HepG2 (cell line): Measurements from ENCODE around the gene LBX2. TPM values are rescaled to one million over a fixed set of nuclear protein-coding genes. Genes with fewer than 3 reads are reported as not detected.

ENCODE experiments used
- HNRNPK ChIP-seq: fragments of 200-400 bp; formaldehyde crosslinking; IDR thresholded peaks from 2 replicates; pipeline ENCODE4 v1.6.1; 2018; ENCODE audit warnings: low read length, low read depth, moderate library complexity, mild to moderate bottlenecking; ENCODE audit not compliant: poor library complexity, severe bottlenecking
- HOXD1 ChIP-seq: sonication (generic); formaldehyde crosslinking; IDR thresholded peaks from 2 replicates; pipeline ENCODE4 v1.5.0; 2020; ENCODE audit warnings: missing genetic modification reagents
- MIXL1 ChIP-seq: IDR thresholded peaks from 2 replicates; pipeline ENCODE4 v1.6.1; 2016
- NR2C2 ChIP-seq: sonication (generic); formaldehyde crosslinking; IDR thresholded peaks from 2 replicates; pipeline ENCODE4 v1.4.0; 2020; ENCODE audit warnings: missing genetic modification reagents, mild to moderate bottlenecking, moderate library complexity, borderline replicate concordance
- REPIN1 ChIP-seq: sonication (generic); formaldehyde crosslinking; IDR thresholded peaks from 2 replicates; pipeline ENCODE4 v1.8.0; 2022; ENCODE audit warnings: missing genetic modification reagents, low read depth, mild to moderate bottlenecking, borderline replicate concordance
- ZNF33A ChIP-seq: sonication (generic); formaldehyde crosslinking; IDR thresholded peaks from 2 replicates; pipeline ENCODE4 v1.5.1; 2020; ENCODE audit warnings: missing genetic modification reagents, mild to moderate bottlenecking, moderate library complexity, borderline replicate concordance
- ZNF367 ChIP-seq: sonication (generic); formaldehyde crosslinking; IDR thresholded peaks from 2 replicates; pipeline ENCODE4 v1.4.0; 2020; ENCODE audit warnings: missing genetic modification reagents, borderline replicate concordance
- ZNF547 ChIP-seq: sonication (generic); formaldehyde crosslinking; IDR thresholded peaks from 2 replicates; pipeline ENCODE4 v1.5.1; 2020; ENCODE audit warnings: mild to moderate bottlenecking, missing genetic modification reagents
- ZNF589 ChIP-seq: sonication (generic); formaldehyde crosslinking; conservative IDR thresholded peaks from 2 replicates; pipeline ENCODE4 v1.8.0; 2022; ENCODE audit warnings: mild to moderate bottlenecking, moderate library complexity, missing genetic modification reagents
- ZNF703 ChIP-seq: sonication (generic); formaldehyde crosslinking; IDR thresholded peaks from 2 replicates; pipeline ENCODE4 v1.5.1; 2020; ENCODE audit warnings: missing genetic modification reagents, mild to moderate bottlenecking, moderate library complexity, borderline replicate concordance
- ZNF773 ChIP-seq: sonication (generic); formaldehyde crosslinking; IDR thresholded peaks from 2 replicates; pipeline ENCODE4 v1.4.0; 2020; ENCODE audit warnings: missing genetic modification reagents, borderline replicate concordance
- ZSCAN22 ChIP-seq: sonication (generic); formaldehyde crosslinking; IDR thresholded peaks from 2 replicates; pipeline ENCODE4 v1.4.0; 2020; ENCODE audit warnings: mild to moderate bottlenecking, missing genetic modification reagents
- polyA plus RNA-seq, 8 experiments: library from polyadenylated mRNA; depleted of rRNA in 3 of 8; stranded (reverse) in 7 of 8; unstranded in 1 of 8; fragments of >200 nt; fragmentation: Illumina TruSeq in 4 of 8; extraction: Trizol in 4 of 8; gene quantifications; 2 replicates each; pipeline versions ENCODE4 v1.2.1 to v1.2.3, GENCODE V29; 2011 to 2016; ENCODE audit warnings: low read depth in 4 of 8, missing spikeins in 1 of 8, mixed read lengths in 1 of 8; ENCODE audit not compliant: insufficient read depth in 1 of 8
- total RNA-seq, 5 experiments: library from RNA; depleted of rRNA; stranded (reverse); fragments of >200 nt; fragmentation: Illumina TruSeq; extraction: Trizol; gene quantifications; 2 replicates each; pipeline ENCODE4 v1.2.3, GENCODE V29; 2016; ENCODE audit warnings: low read depth in 1 of 5
- TF ChIP-seq, protein P1 (sequence below): sonication (generic); formaldehyde crosslinking; IDR thresholded peaks from 2 replicates; pipeline ENCODE4 v1.5.0; 2020; ENCODE audit warnings: missing genetic modification reagents
- TF ChIP-seq, protein P2 (sequence below): sonication (generic); formaldehyde crosslinking; IDR thresholded peaks from 2 replicates; pipeline ENCODE4 v1.5.0; 2020; ENCODE audit warnings: missing genetic modification reagents, mild to moderate bottlenecking, borderline replicate concordance
- TF ChIP-seq, protein P3 (sequence below): sonication (generic); formaldehyde crosslinking; IDR thresholded peaks from 2 replicates; pipeline ENCODE4 v1.5.0; 2020; ENCODE audit warnings: mild to moderate bottlenecking, missing genetic modification reagents
- TF ChIP-seq, protein P4 (sequence below): sonication (generic); formaldehyde crosslinking; IDR thresholded peaks from 2 replicates; pipeline ENCODE4 v1.4.0; 2020; ENCODE audit warnings: mild to moderate bottlenecking, missing genetic modification reagents
- TF ChIP-seq, protein P5 (sequence below): sonication (generic); formaldehyde crosslinking; IDR thresholded peaks from 2 replicates; pipeline ENCODE4 v1.4.0; 2020; ENCODE audit warnings: low read depth, mild to moderate bottlenecking, missing genetic modification reagents
- TF ChIP-seq, protein P6 (sequence below): sonication (generic); formaldehyde crosslinking; IDR thresholded peaks from 2 replicates; pipeline ENCODE4 v1.4.0; 2020; ENCODE audit warnings: missing genetic modification reagents; ENCODE audit errors: not compliant biosample characterization
- TF ChIP-seq, protein P7 (sequence below): IDR thresholded peaks from 2 replicates; pipeline ENCODE4 v1.6.1; 2018; ENCODE audit warnings: missing genetic modification reagents, mild to moderate bottlenecking, missing compliant biosample characterization

LBX2 gene
- total and polyA plus RNA-seq, 2 of the 13 experiments (the other 11 are each of a cell fraction or from before 2014, with no cell fraction given): 6.4 to 8.1 TPM

DNA sequence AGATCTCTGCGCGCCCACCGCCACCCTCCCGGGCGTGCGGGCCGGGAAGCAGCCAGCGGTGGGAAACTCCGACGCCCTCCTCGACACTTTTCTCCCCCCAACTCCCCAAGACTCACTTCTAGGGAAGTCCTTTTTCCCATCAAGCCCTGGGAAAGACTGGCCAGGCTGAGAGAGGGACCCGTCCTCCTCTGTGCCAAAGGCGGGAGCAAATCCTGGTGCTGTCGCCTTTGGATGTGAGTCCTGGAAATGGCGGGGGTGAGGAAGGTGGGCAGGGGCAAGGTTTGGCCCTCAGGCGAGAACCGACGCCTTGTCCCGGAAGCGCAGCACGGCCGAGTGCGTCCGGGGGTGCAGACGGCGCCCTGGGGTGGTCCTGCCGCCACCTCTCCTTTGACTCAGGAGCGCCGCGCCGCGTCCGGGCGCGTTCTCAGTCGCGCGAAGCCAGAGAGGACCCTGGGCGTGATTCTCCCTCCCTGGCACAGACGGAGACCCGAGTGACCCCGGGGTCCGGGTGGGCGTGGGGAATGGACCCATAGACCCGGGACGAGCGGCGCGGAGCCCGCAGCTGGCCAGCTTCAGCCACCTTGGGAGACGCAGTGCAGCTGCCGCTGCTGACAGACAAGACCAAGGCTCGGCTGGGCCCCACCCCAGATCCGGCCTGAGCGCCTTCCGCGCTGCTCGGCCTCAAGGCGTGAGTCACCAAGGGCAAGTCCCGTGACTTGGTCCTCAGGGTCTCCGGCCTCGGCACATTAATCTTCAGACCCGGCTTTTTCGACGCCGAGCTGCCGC lies 3.5 kb upstream of the LBX2 start (continued):
- TF ChIP-seq ZNF367 (CRISPR knock-in tag): no peak
- TF ChIP-seq HOXD1: peak; percentile 69
- TF ChIP-seq, protein P1, sequence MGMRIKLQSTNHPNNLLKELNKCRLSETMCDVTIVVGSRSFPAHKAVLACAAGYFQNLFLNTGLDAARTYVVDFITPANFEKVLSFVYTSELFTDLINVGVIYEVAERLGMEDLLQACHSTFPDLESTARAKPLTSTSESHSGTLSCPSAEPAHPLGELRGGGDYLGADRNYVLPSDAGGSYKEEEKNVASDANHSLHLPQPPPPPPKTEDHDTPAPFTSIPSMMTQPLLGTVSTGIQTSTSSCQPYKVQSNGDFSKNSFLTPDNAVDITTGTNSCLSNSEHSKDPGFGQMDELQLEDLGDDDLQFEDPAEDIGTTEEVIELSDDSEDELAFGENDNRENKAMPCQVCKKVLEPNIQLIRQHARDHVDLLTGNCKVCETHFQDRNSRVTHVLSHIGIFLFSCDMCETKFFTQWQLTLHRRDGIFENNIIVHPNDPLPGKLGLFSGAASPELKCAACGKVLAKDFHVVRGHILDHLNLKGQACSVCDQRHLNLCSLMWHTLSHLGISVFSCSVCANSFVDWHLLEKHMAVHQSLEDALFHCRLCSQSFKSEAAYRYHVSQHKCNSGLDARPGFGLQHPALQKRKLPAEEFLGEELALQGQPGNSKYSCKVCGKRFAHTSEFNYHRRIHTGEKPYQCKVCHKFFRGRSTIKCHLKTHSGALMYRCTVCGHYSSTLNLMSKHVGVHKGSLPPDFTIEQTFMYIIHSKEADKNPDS (CRISPR knock-in tag): peak; percentile 95; the same call in 1 of the 2 replicates
- TF ChIP-seq, protein P2, sequence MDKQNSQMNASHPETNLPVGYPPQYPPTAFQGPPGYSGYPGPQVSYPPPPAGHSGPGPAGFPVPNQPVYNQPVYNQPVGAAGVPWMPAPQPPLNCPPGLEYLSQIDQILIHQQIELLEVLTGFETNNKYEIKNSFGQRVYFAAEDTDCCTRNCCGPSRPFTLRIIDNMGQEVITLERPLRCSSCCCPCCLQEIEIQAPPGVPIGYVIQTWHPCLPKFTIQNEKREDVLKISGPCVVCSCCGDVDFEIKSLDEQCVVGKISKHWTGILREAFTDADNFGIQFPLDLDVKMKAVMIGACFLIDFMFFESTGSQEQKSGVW (CRISPR knock-in tag): no peak
- TF ChIP-seq ZNF547 (CRISPR knock-in tag): peak; percentile 72
- no peak for TF ChIP-seq ZNF589 (CRISPR knock-in tag)
- TF ChIP-seq ZNF703 (CRISPR knock-in tag): no peak
- TF ChIP-seq ZNF33A (CRISPR knock-in tag): no peak
- TF ChIP-seq, protein P3, sequence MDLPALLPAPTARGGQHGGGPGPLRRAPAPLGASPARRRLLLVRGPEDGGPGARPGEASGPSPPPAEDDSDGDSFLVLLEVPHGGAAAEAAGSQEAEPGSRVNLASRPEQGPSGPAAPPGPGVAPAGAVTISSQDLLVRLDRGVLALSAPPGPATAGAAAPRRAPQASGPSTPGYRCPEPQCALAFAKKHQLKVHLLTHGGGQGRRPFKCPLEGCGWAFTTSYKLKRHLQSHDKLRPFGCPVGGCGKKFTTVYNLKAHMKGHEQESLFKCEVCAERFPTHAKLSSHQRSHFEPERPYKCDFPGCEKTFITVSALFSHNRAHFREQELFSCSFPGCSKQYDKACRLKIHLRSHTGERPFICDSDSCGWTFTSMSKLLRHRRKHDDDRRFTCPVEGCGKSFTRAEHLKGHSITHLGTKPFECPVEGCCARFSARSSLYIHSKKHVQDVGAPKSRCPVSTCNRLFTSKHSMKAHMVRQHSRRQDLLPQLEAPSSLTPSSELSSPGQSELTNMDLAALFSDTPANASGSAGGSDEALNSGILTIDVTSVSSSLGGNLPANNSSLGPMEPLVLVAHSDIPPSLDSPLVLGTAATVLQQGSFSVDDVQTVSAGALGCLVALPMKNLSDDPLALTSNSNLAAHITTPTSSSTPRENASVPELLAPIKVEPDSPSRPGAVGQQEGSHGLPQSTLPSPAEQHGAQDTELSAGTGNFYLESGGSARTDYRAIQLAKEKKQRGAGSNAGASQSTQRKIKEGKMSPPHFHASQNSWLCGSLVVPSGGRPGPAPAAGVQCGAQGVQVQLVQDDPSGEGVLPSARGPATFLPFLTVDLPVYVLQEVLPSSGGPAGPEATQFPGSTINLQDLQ (CRISPR knock-in tag): no peak; the same call in 1 of the 2 replicates
- peak; percentile 57 for TF ChIP-seq HNRNPK
- peak; percentile 92 for TF ChIP-seq NR2C2 (CRISPR knock-in tag)
- TF ChIP-seq, protein P4, sequence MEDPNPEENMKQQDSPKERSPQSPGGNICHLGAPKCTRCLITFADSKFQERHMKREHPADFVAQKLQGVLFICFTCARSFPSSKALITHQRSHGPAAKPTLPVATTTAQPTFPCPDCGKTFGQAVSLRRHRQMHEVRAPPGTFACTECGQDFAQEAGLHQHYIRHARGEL (CRISPR knock-in tag): peak; percentile 89
- peak; percentile 50; the same call in 1 of the 2 replicates for TF ChIP-seq ZNF773 (CRISPR knock-in tag)
- TF ChIP-seq ZSCAN22 (CRISPR knock-in tag): peak; percentile 24; the same call in 1 of the 2 replicates
- TF ChIP-seq, protein P5, sequence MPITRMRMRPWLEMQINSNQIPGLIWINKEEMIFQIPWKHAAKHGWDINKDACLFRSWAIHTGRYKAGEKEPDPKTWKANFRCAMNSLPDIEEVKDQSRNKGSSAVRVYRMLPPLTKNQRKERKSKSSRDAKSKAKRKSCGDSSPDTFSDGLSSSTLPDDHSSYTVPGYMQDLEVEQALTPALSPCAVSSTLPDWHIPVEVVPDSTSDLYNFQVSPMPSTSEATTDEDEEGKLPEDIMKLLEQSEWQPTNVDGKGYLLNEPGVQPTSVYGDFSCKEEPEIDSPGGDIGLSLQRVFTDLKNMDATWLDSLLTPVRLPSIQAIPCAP (CRISPR knock-in tag): no peak
- TF ChIP-seq, protein P6, sequence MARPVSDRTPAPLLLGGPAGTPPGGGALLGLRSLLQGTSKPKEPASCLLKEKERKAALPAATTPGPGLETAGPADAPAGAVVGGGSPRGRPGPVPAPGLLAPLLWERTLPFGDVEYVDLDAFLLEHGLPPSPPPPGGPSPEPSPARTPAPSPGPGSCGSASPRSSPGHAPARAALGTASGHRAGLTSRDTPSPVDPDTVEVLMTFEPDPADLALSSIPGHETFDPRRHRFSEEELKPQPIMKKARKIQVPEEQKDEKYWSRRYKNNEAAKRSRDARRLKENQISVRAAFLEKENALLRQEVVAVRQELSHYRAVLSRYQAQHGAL (CRISPR knock-in tag): peak; percentile 25
- TF ChIP-seq, protein P7, sequence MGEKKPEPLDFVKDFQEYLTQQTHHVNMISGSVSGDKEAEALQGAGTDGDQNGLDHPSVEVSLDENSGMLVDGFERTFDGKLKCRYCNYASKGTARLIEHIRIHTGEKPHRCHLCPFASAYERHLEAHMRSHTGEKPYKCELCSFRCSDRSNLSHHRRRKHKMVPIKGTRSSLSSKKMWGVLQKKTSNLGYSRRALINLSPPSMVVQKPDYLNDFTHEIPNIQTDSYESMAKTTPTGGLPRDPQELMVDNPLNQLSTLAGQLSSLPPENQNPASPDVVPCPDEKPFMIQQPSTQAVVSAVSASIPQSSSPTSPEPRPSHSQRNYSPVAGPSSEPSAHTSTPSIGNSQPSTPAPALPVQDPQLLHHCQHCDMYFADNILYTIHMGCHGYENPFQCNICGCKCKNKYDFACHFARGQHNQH (CRISPR knock-in tag): peak; percentile 17
- peak; percentile 60 for TF ChIP-seq REPIN1 (CRISPR knock-in tag)
- no peak for TF ChIP-seq MIXL1 (CRISPR knock-in tag)
